ENCODE results near the gene CEP57L1. TPM values are rescaled to one million over a fixed set of nuclear protein-coding genes. Genes with fewer than 3 reads are reported as not detected.

The CEP57L1 gene
- total and polyA plus RNA-seq, 9 of the 15 experiments (the other 6 are each of a cell fraction or from before 2014, with no cell fraction given), result 39.4 to 88.6 (median 61.8) TPM

DNA sequence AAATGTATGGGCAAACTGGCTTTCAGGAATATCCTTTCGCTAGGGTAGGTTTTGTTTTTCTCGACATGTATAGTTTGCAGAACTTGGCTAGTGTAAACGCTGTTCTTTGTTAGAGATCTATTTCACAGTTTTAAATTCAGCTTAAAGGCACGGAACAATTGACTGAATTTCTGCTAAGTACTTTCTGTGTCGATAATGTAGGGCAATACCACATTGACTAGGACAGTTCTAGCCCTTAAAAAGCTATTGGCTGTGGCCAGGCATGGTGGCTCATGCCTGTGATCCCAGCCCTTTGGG, 92.8 kb downstream of the CEP57L1 start:
- FAIRE-seq (no peak), DNase-seq (ENCODE audit: extremely low read depth in 1 of 4, low spot score in 3 of 4) (no peak), ATAC-seq (peak; percentile 30; the same call in 2 of the 3 replicates)
- ChIA-PET POLR2A (interaction anchor here (0.6 to 1.9 kb wide), 7 partner anchors 10 to 222 kb away, joined by 3 to 13 read pairs (median 4); partner anchors contain the start of gene CD164), CTCF (ENCODE audit: low intra/inter-chr PET ratio) (interaction anchor here (1.1 to 2.6 kb wide), 3 partner anchors 195 to 209 kb away, joined by 3 to 23 read pairs (median 21); partner anchors contain the start of gene CD164)
- intact Hi-C loops (cut with micrococcal nuclease) (loop anchor here (1.0 to 10.0 kb wide), 8 partner anchors 49 to 643 kb away; partner anchors contain the start of genes AK9 and FIG4), in situ Hi-C loops (cut with MboI) (no loop called here)
- Histone ChIP-seq H3K9me3 (replicated peaks; ENCODE audit: control insufficient read depth, insufficient read depth, low read depth, low read length) (peaks cover 7% of the 10 kb centered on the region), H3K4me3 (no peak overlapping the region), H3K79me2 (ENCODE audit: control insufficient read depth, insufficient read depth, low read length) (no peaks in the 10 kb centered on the region), H3K4me1 (replicated peaks in 1 of 2; ENCODE audit: control insufficient read depth in 2 of 2, insufficient read depth in 2 of 2, low read length in 2 of 2) (peaks cover 0 to 11% of the 10 kb centered on the region in 2 experiments; a peak in 3 of 5 replicates), H3K4me2 (ENCODE audit: insufficient read depth, low read length) (no peak overlapping the region), H2AFZ (ENCODE audit: low read depth, low read length) (peak overlapping the region; percentile 21), H4K20me1 (replicated peaks; ENCODE audit: control insufficient read depth, insufficient read depth, low read length) (no peaks in the 10 kb centered on the region), H3K9ac (ENCODE audit: insufficient read depth in 1 of 2, low read depth in 2 of 2, low read length in 2 of 2) (no peak overlapping the region), H3K36me3 (ENCODE audit: control insufficient read depth, insufficient read depth, low read length) (no peaks in the 10 kb centered on the region), H3K9me1 (ENCODE audit: control insufficient read depth, insufficient read depth, low read length) (no peaks in the 10 kb centered on the region), H3K27me3 (ENCODE audit: control insufficient read depth in 2 of 2, insufficient read depth in 2 of 2, low read length in 2 of 2) (no peaks in the 10 kb centered on the region), H3K27ac (ENCODE audit: extremely low read depth, low read depth, low read length) (no peak overlapping the region)
- WGBS (ENCODE audit: insufficient coverage, low coverage, missing lambda C conversion rate), result 30% methylated on average over 5 of the region's 5 CpGs
- TF ChIP-seq, protein P1, sequence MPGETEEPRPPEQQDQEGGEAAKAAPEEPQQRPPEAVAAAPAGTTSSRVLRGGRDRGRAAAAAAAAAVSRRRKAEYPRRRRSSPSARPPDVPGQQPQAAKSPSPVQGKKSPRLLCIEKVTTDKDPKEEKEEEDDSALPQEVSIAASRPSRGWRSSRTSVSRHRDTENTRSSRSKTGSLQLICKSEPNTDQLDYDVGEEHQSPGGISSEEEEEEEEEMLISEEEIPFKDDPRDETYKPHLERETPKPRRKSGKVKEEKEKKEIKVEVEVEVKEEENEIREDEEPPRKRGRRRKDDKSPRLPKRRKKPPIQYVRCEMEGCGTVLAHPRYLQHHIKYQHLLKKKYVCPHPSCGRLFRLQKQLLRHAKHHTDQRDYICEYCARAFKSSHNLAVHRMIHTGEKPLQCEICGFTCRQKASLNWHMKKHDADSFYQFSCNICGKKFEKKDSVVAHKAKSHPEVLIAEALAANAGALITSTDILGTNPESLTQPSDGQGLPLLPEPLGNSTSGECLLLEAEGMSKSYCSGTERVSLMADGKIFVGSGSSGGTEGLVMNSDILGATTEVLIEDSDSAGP (CRISPR knock-in tag; IDR thresholded peaks at IDR 0.05), result peak; percentile 83
- TF ChIP-seq HDAC3 (IDR thresholded peaks at IDR 0.05; ENCODE audit: borderline replicate concordance, partially characterized antibody) (no peak), ADNP (tag; IDR thresholded peaks at IDR 0.05) (peak; percentile 49; the same call in 1 of the 2 replicates), SMAD2 (IDR thresholded peaks at IDR 0.05; ENCODE audit: low read depth, low read length) (no peak), CC2D1A (IDR thresholded peaks at IDR 0.05) (0 out of 2 replicates have a peak, but pooled peaks have one; percentile 3), MYNN (IDR thresholded peaks at IDR 0.05) (no peak), MYNN (CRISPR knock-in tag; IDR thresholded peaks at IDR 0.05) (no peak), CBFB (CRISPR knock-in tag; IDR thresholded peaks at IDR 0.05) (no peak), CBX5 (IDR thresholded peaks at IDR 0.05; ENCODE audit: borderline replicate concordance, low read depth) (0 out of 2 replicates have a peak, but pooled peaks have one; percentile 42), HNRNPK (IDR thresholded peaks at IDR 0.05; ENCODE audit: low read depth, low read length, poor library complexity, severe bottlenecking) (no peak)
- BruUV-seq (replicated peaks), result no TSS peak
